HG03432 (cell line): ENCODE measurements around the gene EVI5.
"Not testable (repeated sequence)": the region's sequence is repeated elsewhere in the genome, so short reads cannot be mapped to it uniquely, and the experiment has no call there.

ENCODE experiments used
- ATAC-seq: cut with Tn5 transposase; IDR thresholded peaks from one replicate; pipeline ENCODE4 v1.9.1; 2021; ENCODE audit warnings: mild to moderate bottlenecking, moderate library complexity; ENCODE audit not compliant: unreplicated experiment

Gene EVI5

DNA sequence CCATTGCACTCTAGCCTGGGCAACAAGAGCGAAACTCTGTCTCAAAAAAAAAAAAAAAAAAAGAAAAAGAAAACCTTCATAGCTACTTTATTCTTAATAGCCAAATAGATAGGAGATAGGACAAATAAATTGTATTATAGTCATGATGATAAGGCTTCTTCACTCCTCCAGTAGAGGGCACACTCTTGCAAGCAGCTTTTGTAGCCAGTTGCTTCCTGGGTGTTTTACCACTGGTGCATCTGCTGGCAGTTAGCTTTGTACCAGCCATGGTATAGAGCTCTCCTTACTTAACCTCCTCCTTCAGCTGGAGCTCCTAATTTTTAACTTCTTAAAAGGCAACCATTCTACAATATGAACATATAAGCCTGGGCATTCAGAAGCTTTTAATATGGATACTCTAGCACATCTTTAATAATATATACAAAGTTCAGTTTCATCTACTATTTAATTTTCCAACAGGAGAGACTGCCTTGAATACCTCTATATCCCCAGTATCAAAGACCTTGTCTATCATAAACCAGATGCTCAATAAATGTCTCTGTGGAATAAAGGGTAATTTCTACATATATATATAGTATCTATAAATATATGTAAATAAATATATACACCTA, 35.8 kb downstream of the EVI5 start:
- ATAC-seq: peak; percentile 73

DNA sequence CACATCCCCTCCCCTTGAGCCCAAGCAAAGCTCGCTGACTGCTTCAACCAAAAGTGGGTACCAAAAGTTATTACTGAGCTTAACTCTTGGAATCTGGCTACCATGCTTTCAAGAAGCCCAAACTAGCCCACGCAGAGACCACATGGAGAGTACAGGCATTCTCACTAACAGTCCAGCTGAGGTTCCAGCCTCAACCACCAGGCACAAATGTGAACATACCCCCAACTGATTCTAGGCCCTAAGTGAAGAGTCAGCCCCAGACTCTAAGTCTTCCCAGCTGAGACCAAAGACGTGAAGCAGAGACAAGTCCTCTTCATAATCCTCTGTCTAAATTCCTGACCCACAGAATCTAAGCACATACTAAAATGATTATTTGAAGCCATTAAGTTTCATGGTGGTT, 36.8 kb downstream of the EVI5 start:
- no peak for ATAC-seq

DNA sequence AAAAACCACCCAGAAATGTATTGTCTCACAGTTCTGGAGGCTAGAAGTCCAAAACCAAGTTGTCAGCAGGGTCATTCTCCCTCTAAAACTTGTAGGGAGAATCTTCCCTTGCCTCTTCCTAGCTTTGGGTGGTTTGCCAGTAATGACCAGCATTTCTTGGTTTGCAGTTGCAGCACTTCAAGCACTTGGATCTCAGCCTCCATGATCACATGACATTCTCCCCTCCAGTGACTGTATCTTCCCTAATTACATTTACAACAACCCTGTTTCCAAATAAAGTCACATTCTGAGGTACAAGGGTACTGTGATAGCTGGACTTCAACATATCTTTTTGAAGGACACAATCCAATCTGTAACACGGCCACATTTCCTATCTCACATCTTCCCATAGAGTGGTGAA, 37.2 kb downstream of the EVI5 start:
- no peak for ATAC-seq

DNA sequence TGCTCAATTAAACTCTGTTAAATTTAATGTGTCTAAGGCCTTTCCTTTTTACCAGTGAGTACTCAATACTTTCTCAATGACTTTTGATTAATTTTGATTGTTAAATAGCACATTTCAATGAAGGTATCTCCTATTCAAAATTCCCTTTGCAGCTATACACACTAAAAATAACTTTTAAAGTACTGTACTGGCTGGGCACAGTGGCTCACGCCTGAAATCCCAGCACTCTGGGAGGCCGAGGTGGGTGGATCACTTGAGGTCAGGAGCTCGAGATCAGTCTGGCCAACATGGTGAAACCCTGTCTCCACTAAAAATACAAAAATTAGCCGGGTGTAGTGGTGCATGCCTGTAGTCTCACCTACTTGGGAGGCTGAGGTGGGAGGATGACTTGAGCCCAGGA, 38.7 kb downstream of the EVI5 start:
- not testable (repeated sequence) for ATAC-seq

DNA sequence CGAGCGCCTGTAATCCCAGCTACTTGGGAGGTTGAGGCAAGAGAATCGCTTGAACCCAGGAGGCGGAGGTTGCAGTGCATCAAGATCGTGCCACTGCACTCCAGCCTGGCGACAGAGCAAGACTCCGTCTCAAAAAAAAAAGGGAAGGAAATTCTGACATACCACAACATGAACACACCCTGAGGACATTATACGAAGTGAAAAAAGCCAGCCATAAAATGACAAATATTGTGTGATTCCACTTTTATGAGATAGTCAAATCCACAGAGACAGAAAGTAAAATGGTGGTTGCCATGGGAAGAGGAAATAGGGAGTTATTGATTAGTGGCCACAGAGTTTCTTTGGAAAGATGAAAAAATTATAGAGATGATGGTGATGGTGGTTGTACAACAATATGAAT, 41.7 kb downstream of the EVI5 start:
- ATAC-seq: no peak

DNA sequence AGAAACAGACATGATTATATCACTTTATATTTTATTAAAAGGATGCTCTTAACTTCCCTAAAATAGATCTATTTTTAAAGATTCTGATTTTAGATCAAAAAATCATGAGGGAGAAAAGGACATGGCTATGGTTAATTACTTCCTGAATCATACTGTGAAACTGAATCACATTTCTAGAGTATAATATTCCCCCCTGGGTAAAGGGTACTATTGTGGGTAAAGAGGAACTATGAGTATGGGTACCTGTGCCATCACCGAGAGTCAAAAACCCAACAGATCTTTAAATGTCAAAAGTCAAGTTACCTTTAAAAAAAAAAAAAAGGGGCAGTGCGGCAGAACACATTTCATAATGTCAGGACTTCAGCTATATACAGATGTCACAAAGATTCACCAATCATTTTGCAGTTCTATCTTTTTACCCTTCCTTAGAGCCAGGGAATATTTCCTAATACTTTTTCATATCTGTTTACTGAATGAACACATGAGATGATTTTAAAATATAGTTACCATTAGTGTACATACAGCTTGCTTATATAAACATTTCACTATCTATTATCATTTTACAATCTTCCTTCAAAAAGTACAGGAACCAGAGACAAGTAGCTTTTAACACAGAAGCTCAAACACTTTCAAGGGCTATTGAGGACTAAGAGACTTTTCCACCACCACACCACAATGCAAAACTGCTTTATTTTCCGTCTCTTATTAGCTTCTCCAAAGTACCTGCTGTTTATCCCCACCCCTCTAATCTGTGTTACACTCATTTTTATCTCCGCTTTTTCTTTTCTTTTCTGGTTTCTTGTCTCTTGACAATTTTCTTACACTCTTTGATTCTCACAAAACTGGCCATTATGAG, 45.0 kb downstream of the EVI5 start:
- ATAC-seq: no peak

DNA sequence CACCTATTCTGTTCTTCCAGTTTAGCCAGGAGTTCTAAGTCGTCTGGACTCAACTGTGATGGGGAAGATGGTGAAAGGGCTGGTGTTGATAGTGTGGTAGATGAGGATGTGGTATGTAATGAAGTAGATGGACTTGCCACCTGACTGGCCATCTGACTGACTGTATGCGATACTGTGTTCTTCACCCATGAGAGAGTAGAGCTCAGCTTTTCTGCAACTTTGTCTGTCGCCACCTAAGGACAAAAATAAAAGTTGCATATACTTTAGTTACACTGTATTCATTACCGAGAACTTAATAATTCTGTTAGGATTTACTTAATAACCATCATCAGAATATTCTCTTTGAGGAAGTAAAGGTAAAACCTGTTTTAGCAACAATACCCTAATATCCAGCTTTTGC, 48.5 kb downstream of the EVI5 start:
- ATAC-seq: no peak

DNA sequence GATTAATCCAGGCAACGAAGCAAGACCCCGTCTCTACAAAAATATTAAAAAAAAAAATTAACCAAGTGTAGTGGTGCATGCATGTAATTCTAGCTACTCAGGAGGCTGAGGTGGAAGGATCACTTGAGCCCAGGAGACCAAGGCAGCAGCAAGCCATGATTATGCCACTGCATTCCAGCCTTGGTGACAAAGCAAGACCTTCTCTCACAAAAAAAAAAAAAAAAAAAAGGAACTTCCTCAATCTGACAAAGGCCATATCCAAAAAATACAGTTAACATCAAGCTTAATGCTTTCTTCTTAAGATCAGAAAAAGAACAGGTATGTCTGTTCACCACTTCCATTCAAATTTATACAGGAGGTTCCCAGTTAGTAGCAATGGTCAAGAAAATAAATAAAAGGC, 54.4 kb downstream of the EVI5 start:
- no peak for ATAC-seq

DNA sequence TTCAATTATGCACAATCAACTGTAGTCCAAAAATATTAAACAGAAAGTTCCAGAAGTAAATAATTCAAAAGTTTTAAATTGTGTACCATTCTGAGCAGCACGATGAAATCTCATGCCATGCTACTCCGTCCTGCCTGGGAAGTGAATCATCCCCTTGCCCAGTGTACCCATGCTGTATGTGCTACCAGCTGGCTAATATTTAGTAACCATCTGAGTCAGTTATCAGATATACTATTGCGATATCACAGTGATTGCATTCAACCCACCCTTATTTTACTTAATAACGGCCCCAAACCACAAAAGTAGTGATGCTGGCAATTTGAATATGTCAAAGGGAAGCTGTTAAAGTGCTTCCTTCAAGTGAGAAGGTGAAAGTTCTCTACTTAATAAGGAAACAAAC, 56.2 kb downstream of the EVI5 start:
- ATAC-seq: no peak

DNA sequence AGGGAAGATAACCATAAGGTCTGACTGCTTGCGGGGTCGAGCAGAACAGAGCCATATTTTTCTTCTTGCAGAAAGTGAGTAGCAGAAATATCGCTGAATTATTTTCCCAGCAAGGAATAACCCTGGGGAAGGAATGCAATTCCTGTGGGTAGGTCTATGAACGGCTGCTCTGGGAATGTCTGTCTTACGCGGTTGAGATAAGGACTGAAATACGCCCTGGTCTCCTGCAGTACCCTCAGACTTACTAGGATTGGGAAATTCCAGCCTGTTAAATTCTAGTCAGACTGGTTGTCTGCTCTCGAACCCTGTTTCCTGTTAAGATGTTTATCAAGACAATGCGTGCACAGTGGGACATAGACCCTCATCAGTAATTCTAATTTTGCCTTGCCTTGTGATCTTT, 61.2 kb downstream of the EVI5 start:
- ATAC-seq: not testable (repeated sequence)

DNA sequence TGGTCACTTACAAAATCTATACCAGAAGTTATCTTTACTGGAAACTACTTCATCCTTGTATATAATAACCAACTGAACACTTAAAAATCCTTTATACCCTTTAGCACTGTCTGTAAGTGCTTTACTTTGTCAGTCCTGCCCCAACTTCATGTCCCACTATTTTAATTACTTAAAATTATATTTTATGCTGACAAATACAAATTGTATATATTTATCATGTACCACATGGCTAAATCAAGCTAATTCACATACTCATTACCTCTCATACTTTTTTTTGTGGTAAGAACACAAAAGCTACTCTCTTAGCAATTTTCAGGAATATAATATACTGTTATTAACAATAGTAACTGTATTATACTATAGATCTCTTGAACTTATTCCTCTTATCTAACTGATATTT, 63.0 kb downstream of the EVI5 start:
- no peak for ATAC-seq

DNA sequence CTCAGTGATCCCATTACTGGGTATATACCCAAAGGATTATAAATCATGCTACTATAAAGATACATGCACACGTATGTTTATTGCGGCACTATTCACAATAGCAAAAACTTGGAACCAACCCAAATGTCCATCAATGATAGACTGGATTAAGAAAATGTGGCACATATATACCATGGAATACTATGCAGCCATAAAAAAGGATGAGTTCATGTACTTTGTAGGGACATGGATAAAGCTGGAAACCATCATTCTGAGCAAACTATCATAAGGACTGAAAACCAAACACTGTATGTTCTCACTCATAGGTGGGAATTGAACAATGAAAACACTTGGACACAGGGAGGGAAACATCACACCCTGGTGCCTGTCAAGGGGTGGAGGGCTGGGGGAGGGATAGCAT, 63.8 kb downstream of the EVI5 start:
- not testable (repeated sequence) for ATAC-seq

DNA sequence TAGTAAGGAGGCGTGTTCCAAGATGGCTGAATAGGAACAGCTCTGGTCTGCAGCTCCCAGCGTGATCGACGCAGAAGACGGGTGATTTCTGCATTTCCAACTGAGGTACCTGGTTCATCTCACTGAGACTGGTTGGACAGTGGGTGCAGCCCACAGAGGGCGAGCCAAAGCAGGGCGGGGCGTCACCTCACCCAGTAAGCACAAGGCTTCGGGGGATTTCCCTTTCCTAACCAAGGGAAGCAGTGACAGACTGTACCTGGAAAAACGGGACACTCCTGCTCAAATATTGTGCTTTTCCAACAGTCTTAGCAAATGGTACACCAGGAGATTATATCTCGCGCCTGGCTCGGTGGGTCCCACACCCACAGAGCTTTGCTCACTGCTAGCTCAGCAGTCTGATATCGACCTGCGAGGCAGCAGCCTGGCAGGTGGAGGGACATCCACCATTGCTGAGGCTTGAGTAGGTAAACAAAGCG, 69.4 kb downstream of the EVI5 start:
- ATAC-seq: not testable (repeated sequence)

DNA sequence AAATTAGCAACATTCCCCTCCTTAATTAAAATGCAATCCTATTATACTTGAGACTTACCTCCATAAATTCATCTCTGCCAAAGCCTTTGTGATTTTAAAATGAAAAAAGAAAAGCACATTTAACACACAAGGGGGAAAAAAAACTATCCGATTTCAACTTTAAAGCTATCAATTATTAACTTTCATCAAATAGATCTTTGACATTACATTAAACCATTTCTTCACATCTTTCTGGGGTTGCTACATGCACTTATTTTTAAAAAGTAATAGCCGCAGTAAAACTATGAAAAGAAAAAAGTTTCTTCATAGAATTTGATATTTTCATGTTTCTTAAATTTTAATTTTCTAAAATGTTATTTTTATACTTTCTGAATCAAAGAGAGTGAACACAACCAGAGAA, 71.0 kb downstream of the EVI5 start:
- ATAC-seq: no peak

DNA sequence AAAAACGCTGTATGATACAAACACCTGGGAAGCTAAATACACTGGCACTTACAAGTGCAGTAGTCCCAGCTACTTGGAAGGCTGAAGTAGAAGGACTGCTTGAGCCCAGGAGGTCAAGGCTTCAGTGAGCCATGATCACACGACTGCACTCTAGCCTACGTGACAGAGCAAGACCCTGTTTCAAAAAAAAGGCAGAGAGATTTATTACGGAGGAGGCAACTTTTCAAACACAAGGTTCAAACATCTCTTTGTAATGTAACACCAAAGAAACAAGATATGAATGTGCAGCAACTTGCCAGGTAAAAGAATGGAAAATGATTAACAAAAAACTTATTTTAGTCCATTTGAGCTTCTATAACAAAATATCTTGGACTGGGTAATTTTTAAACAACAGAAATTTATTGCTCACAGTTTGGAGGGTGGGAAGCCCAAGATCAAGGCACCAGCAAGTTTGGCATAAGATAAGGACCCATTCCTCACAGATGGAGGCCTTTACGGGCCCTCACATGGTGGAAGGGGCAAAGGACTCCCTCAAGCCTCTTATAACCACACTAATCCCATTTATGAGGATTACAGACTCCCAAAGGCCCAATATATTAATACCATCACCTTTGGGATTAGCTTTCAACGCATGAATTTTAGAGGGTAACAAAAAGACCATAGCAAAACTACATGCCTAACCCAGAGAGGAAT, 73.3 kb downstream of the EVI5 start:
- no peak for ATAC-seq

DNA sequence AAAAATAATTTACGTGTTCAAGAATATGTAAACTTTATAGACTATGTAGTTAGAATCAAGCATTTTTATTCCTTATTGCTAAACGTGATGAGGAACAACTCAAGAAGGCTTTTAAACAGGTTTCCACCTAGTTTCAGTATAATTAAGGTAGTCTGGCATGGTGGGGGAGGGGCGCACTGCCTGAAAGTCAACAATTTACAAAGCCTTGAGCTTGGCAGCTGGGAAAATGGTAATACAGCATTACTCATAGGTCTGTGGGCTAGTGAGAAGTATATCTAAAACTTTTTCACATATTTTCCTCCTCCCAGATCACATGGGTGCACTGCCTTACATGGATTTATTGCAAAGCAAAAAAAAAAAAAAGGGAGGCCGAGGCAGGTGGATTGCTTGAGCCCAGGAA, 75.2 kb downstream of the EVI5 start:
- no peak for ATAC-seq

DNA sequence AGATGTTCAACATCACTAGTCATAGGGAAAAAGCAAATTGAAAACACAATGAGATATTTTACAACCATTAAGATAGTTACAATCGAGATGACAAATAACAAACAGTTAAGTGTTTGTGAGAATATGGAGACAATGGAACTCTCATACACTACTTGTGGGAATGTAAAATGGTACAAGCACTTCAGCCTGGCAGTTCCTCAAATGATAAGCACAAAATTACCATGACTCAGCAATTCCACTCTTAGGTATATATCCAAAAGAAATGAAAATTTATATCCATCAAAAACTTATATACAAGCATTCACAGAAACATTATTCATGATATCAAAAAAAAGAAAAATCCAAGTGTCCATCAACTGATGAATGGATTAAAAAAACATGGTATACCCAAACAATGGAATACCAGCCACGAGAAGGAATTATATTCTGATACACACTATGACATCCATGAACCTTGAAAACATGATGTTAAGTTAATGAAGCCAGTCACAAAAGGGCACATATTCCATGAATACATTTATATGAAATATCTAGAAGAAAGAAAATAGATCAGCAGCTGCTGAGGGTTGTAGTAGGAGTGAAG, 76.4 kb downstream of the EVI5 start:
- ATAC-seq: no peak

DNA sequence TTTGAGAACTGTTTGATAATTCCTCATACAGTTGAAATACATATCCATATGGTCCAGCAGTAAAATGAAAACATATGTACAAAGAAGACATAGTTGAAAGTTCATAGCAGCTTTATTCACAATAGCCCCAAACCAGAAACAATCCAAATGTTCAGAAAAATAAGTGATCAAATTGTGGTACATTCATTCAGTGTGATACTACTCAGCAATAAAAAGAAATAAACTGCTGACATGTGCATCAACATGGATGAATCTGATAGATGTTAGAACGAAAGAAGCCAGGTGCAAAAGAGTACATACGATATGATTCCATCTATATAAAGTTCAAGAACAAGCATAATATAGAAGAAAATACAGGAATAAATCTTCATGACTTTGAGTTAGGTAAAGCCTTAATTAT, 77.2 kb downstream of the EVI5 start:
- no peak for ATAC-seq

DNA sequence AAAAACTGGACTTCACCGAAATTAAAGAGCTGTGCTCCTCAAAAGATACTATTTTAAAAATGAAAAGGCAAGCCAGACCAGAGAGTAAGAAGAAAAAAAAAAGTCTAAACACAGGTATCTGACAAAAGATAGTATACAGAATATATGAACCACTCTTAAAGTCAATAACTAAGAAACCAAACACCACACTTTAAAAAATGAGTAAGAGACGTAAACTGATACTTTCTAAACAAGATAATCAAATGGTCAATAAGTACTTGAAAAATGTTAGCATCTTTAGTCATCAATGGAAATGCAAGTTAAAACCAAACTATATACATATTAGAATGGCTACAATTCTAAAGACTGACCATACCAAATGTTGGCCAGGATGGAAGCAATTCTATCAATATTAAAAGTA, 77.6 kb downstream of the EVI5 start:
- no peak for ATAC-seq

DNA sequence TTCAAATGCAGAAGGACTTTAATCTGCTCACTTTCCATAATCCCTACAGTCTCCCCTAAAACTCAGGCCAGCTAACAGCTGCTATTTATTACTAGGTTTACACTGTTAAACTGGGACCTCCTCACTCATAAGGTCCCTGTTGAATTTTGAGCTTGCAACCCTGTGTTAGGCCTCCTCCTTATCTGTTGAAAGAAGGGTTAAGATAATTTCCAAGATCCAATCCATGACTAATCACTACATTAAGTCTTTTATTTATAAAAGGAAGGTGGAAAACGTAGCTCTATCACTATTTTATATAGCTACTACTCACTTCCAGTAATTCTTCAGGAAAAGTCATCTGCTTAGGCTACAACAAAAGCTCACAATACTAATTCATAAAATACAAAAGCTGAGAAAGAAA, 79.5 kb downstream of the EVI5 start:
- no peak for ATAC-seq

DNA sequence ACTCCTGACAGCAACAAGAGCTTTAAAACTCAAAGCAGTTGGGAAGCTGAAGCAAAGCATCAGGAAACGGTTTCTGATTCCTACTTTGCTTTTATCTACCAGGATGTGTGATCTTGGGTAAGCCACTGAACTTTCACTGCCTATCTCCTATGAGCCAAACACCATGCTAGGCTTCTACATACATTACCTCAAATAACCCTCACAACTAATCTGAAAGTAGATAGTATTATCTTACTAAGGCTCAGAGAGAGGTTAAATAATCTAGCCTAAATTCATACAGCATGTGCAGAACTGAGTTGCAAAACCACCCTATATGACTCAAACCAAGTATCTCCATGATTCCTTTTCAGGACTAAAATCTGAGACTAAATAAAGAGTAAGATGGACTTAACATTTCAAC, 83.8 kb downstream of the EVI5 start:
- no peak for ATAC-seq

DNA sequence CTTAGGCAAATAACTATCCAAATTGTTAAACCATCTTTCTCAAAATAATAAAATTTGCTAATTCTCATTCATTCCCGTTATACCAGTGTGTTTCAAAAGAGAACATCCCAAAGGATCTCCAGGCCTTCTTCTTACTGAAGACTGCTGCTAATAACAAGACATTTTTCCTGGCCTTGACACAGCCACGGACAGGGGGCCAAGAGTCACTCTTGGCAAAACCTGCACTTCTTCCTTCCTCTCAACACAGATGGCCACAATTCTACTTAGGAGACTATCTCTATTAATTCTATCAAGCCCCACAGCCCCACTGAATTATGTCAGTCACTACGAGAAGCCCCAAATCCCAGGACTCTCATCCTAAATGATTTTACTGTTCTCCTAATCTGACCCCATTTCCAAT, 86.0 kb downstream of the EVI5 start:
- no peak for ATAC-seq
